Glutamatergic neuron (in vitro differentiated cells): ENCODE data around the gene TNFRSF6B. TPM values are rescaled to one million over a fixed set of nuclear protein-coding genes. Genes with fewer than 3 reads are reported as not detected.
"Not testable (repeated sequence)": the region's sequence is repeated elsewhere in the genome, so short reads cannot be mapped to it uniquely, and the experiment has no call there.

Source experiments
- DNase-seq: peaks from one replicate; pipeline ENCODE4 v3.0.0; 2022
- H3K27ac Mint-ChIP-seq: one replicate; pipeline ENCODE4 v1.8.0; 2020; ENCODE audit warnings: mild to moderate bottlenecking, mixed read lengths, inconsistent platforms; ENCODE audit not compliant: unreplicated experiment
- H3K27me3 Mint-ChIP-seq: one replicate; pipeline ENCODE4 v1.8.0; 2020; ENCODE audit warnings: mild to moderate bottlenecking, moderate library complexity, mixed read lengths, inconsistent platforms; ENCODE audit not compliant: unreplicated experiment
- H3K36me3 Mint-ChIP-seq: one replicate; pipeline ENCODE4 v1.8.0; 2020; ENCODE audit warnings: mild to moderate bottlenecking, mixed read lengths, inconsistent platforms; ENCODE audit not compliant: unreplicated experiment
- H3K4me1 Mint-ChIP-seq: one replicate; pipeline ENCODE4 v1.8.0; 2020; ENCODE audit warnings: mild to moderate bottlenecking, low read depth, mixed read lengths, inconsistent platforms; ENCODE audit not compliant: unreplicated experiment
- H3K4me3 Mint-ChIP-seq: one replicate; pipeline ENCODE4 v1.8.0; 2020; ENCODE audit warnings: mild to moderate bottlenecking, mixed read lengths, inconsistent platforms; ENCODE audit not compliant: unreplicated experiment
- H3K9me3 Mint-ChIP-seq: one replicate; pipeline ENCODE4 v1.8.0; 2020; ENCODE audit warnings: mild to moderate bottlenecking, moderate library complexity, mixed read lengths, inconsistent platforms; ENCODE audit not compliant: unreplicated experiment
- CTCF ChIP-seq: fragments of 200-600 bp; sonication (generic); IDR thresholded peaks from one replicate; pipeline ENCODE4 v1.5.0; 2021; ENCODE audit not compliant: partially characterized antibody, unreplicated experiment
- total RNA-seq: library from RNA; stranded (reverse); fragmentation: NEBNext Ultra II Directional; extraction: Animal tissue kit (Norgen Biotek cat#: 25700); gene quantifications from one replicate; pipeline ENCODE4 v1.2.1, GENCODE V29; 2021; ENCODE audit not compliant: unreplicated experiment

The TNFRSF6B gene
- total RNA-seq, 1 donor from 2014 or later, result not detected

- Mint-ChIP-seq H3K4me1 (peaks cover 21% of the 10 kb centered on the region), H3K4me3 (no peak overlapping the region), H3K27ac (peak overlapping the region; percentile 73), H3K27me3 (peaks cover 16% of the 10 kb centered on the region), H3K36me3 (no peaks in the 10 kb centered on the region), H3K9me3 (peaks cover 7% of the 10 kb centered on the region)
- no peak for TF ChIP-seq CTCF
- DNase-seq, result no peak
Measured at GRCh38 chr20:63656451-63656850, 40.0 kb upstream of the TNFRSF6B start.

GRCh38 chr20:63657260-63657936 lies 39.1 kb upstream of the TNFRSF6B start:
- H3K4me1 Mint-ChIP-seq, result peaks cover 21% of the 10 kb centered on the region
- no peaks in the 10 kb centered on the region for H3K36me3 Mint-ChIP-seq
- no peak for TF ChIP-seq CTCF
- peaks cover 13% of the 10 kb centered on the region for H3K27me3 Mint-ChIP-seq
- H3K4me3 Mint-ChIP-seq, result peak overlapping the region; percentile 91
- peaks cover 5% of the 10 kb centered on the region for H3K9me3 Mint-ChIP-seq
- H3K27ac Mint-ChIP-seq, result peak overlapping the region; percentile 97
- peak; percentile 35 for DNase-seq

DNA sequence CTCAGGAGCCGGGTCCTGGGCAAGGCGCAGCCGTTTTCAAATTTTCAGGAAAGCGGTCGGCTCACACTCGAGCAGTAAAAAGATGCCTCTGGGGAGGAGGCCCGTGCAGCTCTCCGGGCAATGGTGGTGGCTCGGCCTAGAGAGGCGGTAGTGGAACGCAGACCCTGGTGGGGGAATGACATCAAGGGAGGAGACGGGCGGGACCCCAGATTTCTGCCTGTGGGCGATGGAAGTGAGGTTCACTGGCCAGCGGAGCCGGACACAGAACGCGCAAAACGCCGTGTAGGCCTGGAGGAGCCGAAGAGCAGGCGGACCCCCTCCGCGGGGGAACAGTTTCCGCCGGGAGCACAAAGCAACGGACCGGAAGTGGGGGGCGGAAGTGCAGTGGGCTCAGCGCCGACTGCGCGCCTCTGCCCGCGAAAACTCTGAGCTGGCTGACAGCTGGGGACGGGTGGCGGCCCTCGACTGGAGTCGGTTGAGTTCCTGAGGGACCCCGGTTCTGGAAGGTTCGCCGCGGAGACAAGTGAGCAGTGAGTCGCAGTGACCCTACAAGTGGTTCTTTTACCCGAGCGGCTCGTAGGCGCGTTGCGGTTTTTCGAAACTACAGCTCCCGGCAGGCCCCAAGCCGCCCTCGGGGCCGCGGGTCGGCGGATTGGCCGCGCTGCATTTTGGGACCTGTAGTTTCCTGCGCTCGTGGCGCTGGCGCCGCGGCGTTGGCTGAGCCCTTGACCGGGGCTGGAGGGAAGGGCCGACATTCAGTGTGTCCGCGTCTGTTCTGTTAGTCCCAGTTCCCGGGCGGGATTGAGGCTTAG lies 38.3 kb upstream of the TNFRSF6B start, which contains the start of gene RTEL1:
TSS of gene RTEL1 (plus strand) at position 376 of the 812 bp plus-strand sequence. CDS start 1,091 bp downstream, outside the sequence.
- peak; percentile 95 for DNase-seq

GRCh38 chr20:63658749-63659187 lies 37.7 kb upstream of the TNFRSF6B start:
- no peak for DNase-seq
- Mint-ChIP-seq H3K27me3 (peaks cover 13% of the 10 kb centered on the region), H3K4me3 (peak overlapping the region; percentile 91), H3K9me3 (peaks cover 5% of the 10 kb centered on the region), H3K27ac (peak overlapping the region; percentile 60), H3K4me1 (peaks cover 21% of the 10 kb centered on the region), H3K36me3 (no peaks in the 10 kb centered on the region)
- TF ChIP-seq CTCF, result no peak

More for the DNA sequence above, 38.3 kb upstream of the TNFRSF6B start, which contains the start of gene RTEL1:
- peaks cover 5% of the 10 kb centered on the region for H3K9me3 Mint-ChIP-seq
- no peaks in the 10 kb centered on the region for H3K36me3 Mint-ChIP-seq
- H3K27ac Mint-ChIP-seq, result peak within 1 kb of the TSS; percentile 97
- H3K4me1 Mint-ChIP-seq, result peaks cover 21% of the 10 kb centered on the region
- TF ChIP-seq CTCF, result no peak
- H3K4me3 Mint-ChIP-seq, result peak within 1 kb of the TSS; percentile 91
- peaks cover 13% of the 10 kb centered on the region for H3K27me3 Mint-ChIP-seq

DNA sequence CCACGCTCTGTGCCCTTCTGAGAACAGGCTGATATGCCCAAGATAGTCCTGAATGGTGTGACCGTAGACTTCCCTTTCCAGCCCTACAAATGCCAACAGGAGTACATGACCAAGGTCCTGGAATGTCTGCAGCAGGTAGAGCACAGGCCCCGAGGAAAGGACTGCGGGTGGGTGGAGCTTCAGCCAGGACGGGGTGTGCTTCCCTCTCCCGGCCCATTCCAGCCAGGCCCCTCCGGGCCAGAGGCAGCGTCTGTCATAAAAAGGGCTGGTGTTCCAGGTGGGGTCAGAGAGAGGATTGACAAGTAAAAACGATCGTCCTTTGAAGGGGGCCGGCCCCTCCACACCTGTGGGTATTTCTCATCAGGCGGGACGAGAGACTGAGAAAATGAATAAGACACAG lies 37.1 kb upstream of the TNFRSF6B start:
- H3K27me3 Mint-ChIP-seq, result peaks cover 11% of the 10 kb centered on the region
- no peak for TF ChIP-seq CTCF
- peak overlapping the region; percentile 91 for H3K4me3 Mint-ChIP-seq
- H3K4me1 Mint-ChIP-seq, result peaks cover 16% of the 10 kb centered on the region
- no peaks in the 10 kb centered on the region for H3K36me3 Mint-ChIP-seq
- no peak for DNase-seq
- peaks cover 5% of the 10 kb centered on the region for H3K9me3 Mint-ChIP-seq
- H3K27ac Mint-ChIP-seq, result no peak overlapping the region

- not testable (repeated sequence) for H3K27ac Mint-ChIP-seq, H3K9me3 Mint-ChIP-seq, DNase-seq, H3K36me3 Mint-ChIP-seq
- peaks cover 11% of the 10 kb centered on the region for H3K27me3 Mint-ChIP-seq
- H3K4me3 Mint-ChIP-seq, result peak overlapping the region; percentile 91
- H3K4me1 Mint-ChIP-seq, result peaks cover 14% of the 10 kb centered on the region
Measured at GRCh38 chr20:63660174-63660573, 36.3 kb upstream of the TNFRSF6B start.
